ENCODE data around the gene NAA80.

NAA80 gene

DNA sequence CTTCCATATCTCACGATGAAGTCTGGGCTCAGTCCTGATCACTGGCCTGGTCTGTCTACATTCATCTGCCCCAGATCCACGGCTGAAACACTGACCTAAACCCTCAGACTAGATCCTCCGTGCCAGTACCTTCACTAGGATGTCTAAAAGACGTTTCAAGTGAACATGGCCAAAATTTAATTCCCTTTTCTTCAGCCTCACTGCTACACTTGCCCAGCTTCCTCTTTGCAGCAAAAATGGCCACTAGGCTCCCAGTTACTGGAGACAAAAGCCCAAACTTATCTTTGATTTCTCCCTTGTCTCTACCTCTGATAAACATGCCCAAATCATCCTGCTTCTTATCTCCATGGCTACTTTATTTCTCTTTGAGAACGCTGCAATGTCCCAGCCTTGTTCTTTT is 39.8 kb upstream of the NAA80 start:
- no peak for TF ChIP-seq EGR1 (IDR thresholded peaks at IDR 0.05)

DNA sequence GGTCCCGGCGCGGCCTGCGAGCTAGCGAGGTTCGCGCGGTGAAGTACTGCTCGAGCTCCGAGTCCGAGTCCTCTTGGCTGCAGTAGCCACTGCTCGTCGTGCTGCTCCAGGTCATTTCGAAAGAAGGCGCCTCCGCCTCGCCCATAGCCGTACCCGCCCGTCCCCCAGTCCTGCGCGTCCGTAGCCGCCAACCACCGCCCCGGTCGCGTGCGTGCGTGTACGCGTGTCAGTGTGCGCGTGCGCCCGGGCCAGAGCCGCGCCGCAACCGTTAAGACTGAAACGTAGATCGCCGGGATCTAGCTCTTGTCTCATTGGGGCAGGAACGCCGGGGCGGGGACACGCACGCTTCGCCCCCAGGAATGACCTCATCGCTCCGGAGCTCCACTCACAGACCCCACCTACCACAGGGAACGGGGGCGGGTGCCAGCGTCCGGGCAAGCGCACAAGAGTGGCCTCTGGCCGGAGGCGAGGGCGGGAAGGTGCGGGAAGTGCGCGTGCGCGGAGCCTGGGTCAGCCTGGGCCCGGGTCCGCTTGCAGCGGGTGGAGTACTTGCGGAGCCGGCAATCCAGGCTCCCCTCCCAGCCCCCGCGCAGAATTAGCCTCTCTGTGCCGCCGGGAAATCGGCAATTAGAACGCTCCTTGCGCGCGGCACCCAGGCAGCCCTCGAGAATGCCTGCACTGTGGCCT is 38.1 kb upstream of the NAA80 start:
- TF ChIP-seq TEAD4 (IDR thresholded peaks at IDR 0.05) (0 out of 2 replicates have a peak, but pooled peaks have one; percentile 7), EGR1 (IDR thresholded peaks at IDR 0.05) (peak; percentile 87), ZBTB7A (IDR thresholded peaks at IDR 0.05; ENCODE audit: low read depth) (peak; percentile 28; the same call in 1 of the 2 replicates), TCF12 (IDR thresholded peaks at IDR 0.05; ENCODE audit: low read depth) (no peak; the same call in 1 of the 2 replicates), NFIC (IDR thresholded peaks at IDR 0.05) (0 out of 2 replicates have a peak, but pooled peaks have one; percentile 10), MAX (IDR thresholded peaks at IDR 0.05) (peak; percentile 94), FOXM1 (IDR thresholded peaks at IDR 0.05; ENCODE audit: borderline replicate concordance, low read depth) (0 out of 2 replicates have a peak, but pooled peaks have one; percentile 18), TAF1 (IDR thresholded peaks at IDR 0.05; ENCODE audit: low read depth) (peak; percentile 73), RAD21 (IDR thresholded peaks at IDR 0.05; ENCODE audit: low read depth) (no peak), CREB1 (IDR thresholded peaks at IDR 0.05; ENCODE audit: low read depth) (no peak; the same call in none of the 2 replicates), EP300 (IDR thresholded peaks at IDR 0.05; ENCODE audit: borderline replicate concordance) (no peak), YY1 (IDR thresholded peaks at IDR 0.05; ENCODE audit: low read depth) (no peak; the same call in 1 of the 2 replicates), CEBPB (IDR thresholded peaks at IDR 0.05) (no peak), USF1 (IDR thresholded peaks at IDR 0.05) (no peak)
- TF ChIP-seq, protein P1, sequence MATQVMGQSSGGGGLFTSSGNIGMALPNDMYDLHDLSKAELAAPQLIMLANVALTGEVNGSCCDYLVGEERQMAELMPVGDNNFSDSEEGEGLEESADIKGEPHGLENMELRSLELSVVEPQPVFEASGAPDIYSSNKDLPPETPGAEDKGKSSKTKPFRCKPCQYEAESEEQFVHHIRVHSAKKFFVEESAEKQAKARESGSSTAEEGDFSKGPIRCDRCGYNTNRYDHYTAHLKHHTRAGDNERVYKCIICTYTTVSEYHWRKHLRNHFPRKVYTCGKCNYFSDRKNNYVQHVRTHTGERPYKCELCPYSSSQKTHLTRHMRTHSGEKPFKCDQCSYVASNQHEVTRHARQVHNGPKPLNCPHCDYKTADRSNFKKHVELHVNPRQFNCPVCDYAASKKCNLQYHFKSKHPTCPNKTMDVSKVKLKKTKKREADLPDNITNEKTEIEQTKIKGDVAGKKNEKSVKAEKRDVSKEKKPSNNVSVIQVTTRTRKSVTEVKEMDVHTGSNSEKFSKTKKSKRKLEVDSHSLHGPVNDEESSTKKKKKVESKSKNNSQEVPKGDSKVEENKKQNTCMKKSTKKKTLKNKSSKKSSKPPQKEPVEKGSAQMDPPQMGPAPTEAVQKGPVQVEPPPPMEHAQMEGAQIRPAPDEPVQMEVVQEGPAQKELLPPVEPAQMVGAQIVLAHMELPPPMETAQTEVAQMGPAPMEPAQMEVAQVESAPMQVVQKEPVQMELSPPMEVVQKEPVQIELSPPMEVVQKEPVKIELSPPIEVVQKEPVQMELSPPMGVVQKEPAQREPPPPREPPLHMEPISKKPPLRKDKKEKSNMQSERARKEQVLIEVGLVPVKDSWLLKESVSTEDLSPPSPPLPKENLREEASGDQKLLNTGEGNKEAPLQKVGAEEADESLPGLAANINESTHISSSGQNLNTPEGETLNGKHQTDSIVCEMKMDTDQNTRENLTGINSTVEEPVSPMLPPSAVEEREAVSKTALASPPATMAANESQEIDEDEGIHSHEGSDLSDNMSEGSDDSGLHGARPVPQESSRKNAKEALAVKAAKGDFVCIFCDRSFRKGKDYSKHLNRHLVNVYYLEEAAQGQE (IDR thresholded peaks at IDR 0.05; ENCODE audit: low read depth): no peak

GRCh38 chr3:50336452-50337174 is 37.4 kb upstream of the NAA80 start:
- TF ChIP-seq, protein P1 (IDR thresholded peaks at IDR 0.05; ENCODE audit: low read depth): no peak
- TF ChIP-seq RAD21 (IDR thresholded peaks at IDR 0.05; ENCODE audit: low read depth): no peak
- TF ChIP-seq CEBPB (IDR thresholded peaks at IDR 0.05): no peak; the same call in 1 of the 2 replicates
- no peak for TF ChIP-seq TAF1 (IDR thresholded peaks at IDR 0.05; ENCODE audit: low read depth)
- TF ChIP-seq ZBTB7A (IDR thresholded peaks at IDR 0.05; ENCODE audit: low read depth): no peak
- no peak; the same call in 1 of the 2 replicates for TF ChIP-seq TCF12 (IDR thresholded peaks at IDR 0.05; ENCODE audit: low read depth)
- no peak for TF ChIP-seq EP300 (IDR thresholded peaks at IDR 0.05; ENCODE audit: borderline replicate concordance)
- no peak for TF ChIP-seq TEAD4 (IDR thresholded peaks at IDR 0.05)
- no peak for TF ChIP-seq EGR1 (IDR thresholded peaks at IDR 0.05)

DNA sequence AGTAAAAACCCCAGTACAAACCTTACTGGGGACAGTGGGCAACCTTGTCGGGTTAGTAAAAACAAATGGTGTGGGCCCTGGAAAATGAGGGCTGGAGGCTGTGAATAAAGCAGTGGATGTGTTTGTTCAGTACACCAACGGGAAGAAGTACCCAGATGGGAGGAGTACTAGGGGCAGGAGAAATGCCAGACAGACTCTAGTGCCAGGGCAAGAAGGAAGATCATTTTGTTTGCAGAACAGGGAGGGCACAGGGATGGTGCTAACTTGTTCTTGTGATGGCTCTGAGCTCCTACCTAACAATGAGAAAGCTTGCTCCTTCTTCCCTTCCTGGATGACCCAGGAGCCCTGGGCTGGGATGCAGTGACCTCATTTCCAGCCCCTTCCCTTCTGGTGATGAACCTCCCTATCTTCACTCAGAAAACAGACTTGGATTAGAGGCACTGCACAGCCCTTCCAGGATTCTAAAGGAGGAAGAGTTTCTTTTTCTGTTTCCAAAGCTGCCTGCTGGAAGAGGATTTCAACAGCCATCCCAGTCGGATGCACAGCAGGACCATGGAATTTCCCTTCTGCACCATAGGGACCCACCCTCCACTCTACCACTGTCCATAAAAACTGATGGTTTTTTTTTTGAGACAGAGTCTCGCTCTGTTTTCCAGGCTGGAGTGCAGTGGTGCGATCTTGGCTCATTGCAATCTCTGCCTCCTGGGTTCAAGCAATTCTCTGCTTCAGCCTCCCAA is 35.3 kb upstream of the NAA80 start:
- TF ChIP-seq TEAD4 (IDR thresholded peaks at IDR 0.05) (no peak), ZBTB7A (IDR thresholded peaks at IDR 0.05; ENCODE audit: low read depth) (no peak), YY1 (IDR thresholded peaks at IDR 0.05; ENCODE audit: low read depth) (no peak), RAD21 (IDR thresholded peaks at IDR 0.05; ENCODE audit: low read depth) (no peak), TAF1 (IDR thresholded peaks at IDR 0.05; ENCODE audit: low read depth) (no peak), CREB1 (IDR thresholded peaks at IDR 0.05; ENCODE audit: low read depth) (no peak)
- TF ChIP-seq, protein P1 (IDR thresholded peaks at IDR 0.05; ENCODE audit: low read depth): no peak
